22Rv1 (cell line): ENCODE results near the gene PABPN1.

Source experiments
- CTCF ChIP-seq: fragments of 450-650 bp; IDR thresholded peaks from 2 replicates; pipeline ENCODE4 v1.5.1; 2017; ENCODE audit warnings: mild to moderate bottlenecking
- ZFX ChIP-seq: fragments of 450-650 bp; IDR thresholded peaks from 2 replicates; pipeline ENCODE4 v1.6.1; 2017; ENCODE audit warnings: antibody characterized with exemption, borderline replicate concordance

- TF ChIP-seq CTCF (no peak), ZFX (no peak)
Measured at GRCh38 chr14:23348297-23348655, 27.0 kb downstream of the PABPN1 start.
